GM21381 (cell line): ENCODE data around the gene ZNF771.
"Not testable (repeated sequence)": the region's sequence is repeated elsewhere in the genome, so short reads cannot be mapped to it uniquely, and the experiment has no call there.

Source experiments
- ATAC-seq: cut with Tn5 transposase; IDR thresholded peaks from one replicate; pipeline ENCODE4 v1.9.1; 2021; ENCODE audit warnings: mild to moderate bottlenecking, moderate library complexity; ENCODE audit not compliant: unreplicated experiment

The ZNF771 gene

GRCh38 chr16:30375864-30376263 lies 31.5 kb upstream of the ZNF771 start:
- no peak for ATAC-seq

GRCh38 chr16:30376461-30376902 lies 30.9 kb upstream of the ZNF771 start:
- no peak for ATAC-seq

GRCh38 chr16:30377050-30377811 lies 30.2 kb upstream of the ZNF771 start:
- no peak for ATAC-seq

- peak; percentile 30 for ATAC-seq
Measured at GRCh38 chr16:30377812-30378235, 29.6 kb upstream of the ZNF771 start.

- ATAC-seq: peak; percentile 83
Measured at GRCh38 chr16:30378236-30379157, 28.9 kb upstream of the ZNF771 start.

GRCh38 chr16:30379158-30379783 lies 28.1 kb upstream of the ZNF771 start:
- no peak for ATAC-seq

- no peak for ATAC-seq
Measured at GRCh38 chr16:30380072-30380802, 27.2 kb upstream of the ZNF771 start.

- ATAC-seq: no peak
Measured at GRCh38 chr16:30380803-30381208, 26.6 kb upstream of the ZNF771 start.

GRCh38 chr16:30381291-30382041 lies 25.9 kb upstream of the ZNF771 start:
- no peak for ATAC-seq

- no peak for ATAC-seq
Measured at GRCh38 chr16:30382111-30382881, 25.1 kb upstream of the ZNF771 start, which contains the start of gene SEPTIN1. SEPTIN1 (minus strand) TSS chr16:30382561; CDS start chr16:30382542, 19 bp downstream.

- ATAC-seq: no peak
Measured at GRCh38 chr16:30383521-30383920, 23.9 kb upstream of the ZNF771 start.

- ATAC-seq: no peak
Measured at GRCh38 chr16:30394592-30395154, 12.7 kb upstream of the ZNF771 start.

GRCh38 chr16:30395155-30395991 lies 12.0 kb upstream of the ZNF771 start, which contains the start of gene ZNF48:
ZNF48 (plus strand) TSS chr16:30395420; CDS start chr16:30395795, 375 bp downstream.
- ATAC-seq: peak; percentile 62

GRCh38 chr16:30395992-30396585 lies 11.3 kb upstream of the ZNF771 start:
- no peak for ATAC-seq

- ATAC-seq: not testable (repeated sequence)
Measured at GRCh38 chr16:30396627-30397026, 10.8 kb upstream of the ZNF771 start.

- ATAC-seq: no peak
Measured at GRCh38 chr16:30397056-30397455, 10.3 kb upstream of the ZNF771 start.
